ENCODE measurements around the gene PHF21A.
A peak's percentile ranks its signal among the peaks of the same experiment; 100 is the strongest.

PHF21A gene

DNA sequence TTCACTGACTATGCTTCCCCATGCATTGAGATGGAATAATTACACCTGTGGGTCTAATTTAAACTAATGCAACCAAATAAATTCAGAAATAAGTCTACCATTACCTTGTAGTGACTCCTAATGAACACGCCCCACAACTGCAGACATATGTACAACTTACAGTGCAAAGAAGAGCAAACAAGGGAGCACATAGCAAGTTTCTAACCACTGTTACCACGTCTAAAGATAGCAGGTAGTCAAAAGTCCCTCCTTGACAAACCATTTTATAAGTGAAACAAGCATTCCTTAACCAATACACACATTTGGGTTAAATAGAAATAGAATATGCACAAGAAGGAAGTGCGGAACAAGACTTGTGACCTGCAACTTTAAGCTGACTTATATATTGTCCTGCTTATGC is 20.6 kb downstream of the PHF21A start:
- in situ Hi-C loops (cut with MboI; ENCODE audit: low pct_unique_long_range_greater_than_20kb, low sequenced_read_pairs), result no loop called here

DNA sequence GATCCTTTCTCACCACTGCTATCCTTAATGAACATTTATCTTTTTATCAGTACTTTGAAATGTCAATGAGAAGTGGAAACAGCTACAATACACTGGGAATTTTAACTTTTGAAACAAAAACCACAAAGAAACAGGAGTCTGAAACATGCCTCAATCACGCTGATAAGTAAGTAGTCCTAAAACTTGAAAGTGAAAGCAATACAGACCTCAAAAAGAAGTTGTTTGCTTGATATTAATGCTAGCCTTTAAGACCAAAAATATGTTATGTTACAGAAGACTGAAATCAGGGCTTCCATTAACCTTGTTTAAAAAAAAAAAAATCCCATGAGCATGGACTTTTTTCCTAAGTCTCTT is 21.3 kb downstream of the PHF21A start:
- peak; percentile 16 for DNase-seq
- in situ Hi-C loops (cut with MboI; ENCODE audit: low pct_unique_long_range_greater_than_20kb, low sequenced_read_pairs), result no loop called here

More for the DNA sequence above, 20.6 kb downstream of the PHF21A start:
- DNase-seq, result no peak

DNA sequence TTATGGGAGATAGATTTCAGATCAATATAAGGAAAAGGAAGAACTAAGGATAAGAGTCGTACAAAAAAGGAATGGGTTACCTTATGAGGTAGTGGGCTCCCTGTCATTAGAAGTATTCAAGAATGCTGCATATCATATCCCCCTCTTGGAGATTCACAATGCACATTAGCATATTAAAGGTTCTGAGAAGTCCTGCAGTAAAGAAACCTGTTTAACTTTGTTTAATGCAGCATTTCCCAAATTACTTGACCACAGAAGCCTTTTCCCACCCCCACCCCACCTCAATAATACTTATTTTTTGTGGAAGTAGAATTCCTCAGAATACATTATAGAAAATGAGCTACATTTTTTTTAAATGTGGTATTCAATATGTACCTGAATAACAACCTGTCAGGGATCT is 30.9 kb downstream of the PHF21A start:
- no peak for DNase-seq
- in situ Hi-C loops (cut with MboI; ENCODE audit: low pct_unique_long_range_greater_than_20kb, low sequenced_read_pairs), result no loop called here

DNA sequence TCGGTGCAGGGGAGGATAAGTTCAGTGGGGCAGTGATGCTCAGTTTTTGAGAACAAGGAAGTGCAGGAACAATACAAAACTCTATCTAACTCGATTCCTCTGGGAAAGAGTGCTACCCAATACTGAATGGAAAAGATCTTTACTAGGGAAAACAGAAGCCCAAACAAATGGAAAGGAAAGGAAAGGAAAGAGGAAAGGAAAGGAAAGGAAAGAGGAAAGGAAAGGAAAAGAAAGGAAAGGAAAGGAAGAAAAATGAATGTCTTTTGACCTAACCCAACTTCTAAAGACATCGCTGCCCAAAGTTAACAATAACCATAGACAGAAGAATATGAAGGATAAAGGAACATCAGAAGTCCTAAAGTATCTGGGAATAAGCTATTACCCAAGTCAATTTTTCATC is 41.6 kb downstream of the PHF21A start:
- DNase-seq, result no peak
- in situ Hi-C loops (cut with MboI; ENCODE audit: low pct_unique_long_range_greater_than_20kb, low sequenced_read_pairs), result no loop called here

DNA sequence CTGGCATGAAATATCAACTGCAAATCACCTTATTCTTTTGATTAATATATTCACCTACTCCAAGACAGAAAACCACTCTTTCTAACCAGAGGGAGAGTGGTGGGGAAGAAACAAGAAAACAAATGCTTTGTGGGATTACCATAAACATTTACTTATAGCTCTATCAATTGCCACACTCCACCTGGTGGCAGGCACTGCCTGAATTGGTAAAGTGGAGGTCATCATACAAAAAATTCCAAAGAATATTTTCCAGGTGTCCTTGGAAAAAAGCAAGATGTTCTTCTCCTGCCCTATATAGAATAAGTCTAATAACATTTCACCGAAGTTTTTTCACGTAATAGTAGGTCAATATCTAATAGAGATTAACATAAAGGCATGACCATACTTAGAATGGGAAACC is 45.3 kb downstream of the PHF21A start:
- no peak for DNase-seq
- in situ Hi-C loops (cut with MboI; ENCODE audit: low pct_unique_long_range_greater_than_20kb, low sequenced_read_pairs), result no loop called here

DNA sequence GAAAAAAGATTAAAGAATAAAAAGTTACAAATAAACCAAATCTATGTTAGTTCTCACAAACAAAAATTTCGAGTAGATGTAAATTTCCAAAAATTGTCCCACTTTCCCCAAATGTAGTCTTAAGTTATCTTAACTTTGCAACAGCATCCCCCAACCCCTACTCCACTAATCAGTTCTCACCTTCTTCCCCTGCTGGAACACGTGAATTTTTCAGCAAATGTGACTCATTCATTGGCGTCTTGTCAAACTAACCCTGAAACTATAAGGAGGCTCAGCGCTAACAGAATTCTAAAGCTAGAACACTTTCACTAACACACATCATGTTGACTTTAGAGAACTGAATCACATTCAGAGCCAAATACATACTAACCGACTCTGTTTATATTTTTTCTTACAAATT is 46.1 kb downstream of the PHF21A start:
- in situ Hi-C loops (cut with MboI; ENCODE audit: low pct_unique_long_range_greater_than_20kb, low sequenced_read_pairs), result no loop called here
- DNase-seq, result no peak

DNA sequence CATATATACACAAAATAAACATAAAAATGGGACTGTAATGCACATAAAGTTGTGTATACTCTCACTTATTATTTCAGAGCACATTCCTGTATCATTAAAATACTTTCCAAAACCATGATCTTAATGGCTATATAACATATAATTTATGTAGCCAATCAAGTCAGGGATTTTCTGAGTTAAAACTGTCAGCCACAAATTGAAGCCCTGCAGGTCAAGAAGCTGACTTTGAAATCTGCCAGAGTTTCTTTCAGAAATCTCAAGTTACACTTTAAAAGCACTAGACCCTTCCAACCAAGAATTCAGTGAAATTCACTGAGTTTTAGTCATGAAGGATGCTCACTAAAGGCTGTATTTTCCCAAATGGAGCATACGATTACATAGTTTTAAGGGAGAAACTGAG is 47.6 kb downstream of the PHF21A start:
- in situ Hi-C loops (cut with MboI; ENCODE audit: low pct_unique_long_range_greater_than_20kb, low sequenced_read_pairs), result no loop called here
- no peak for DNase-seq

DNA sequence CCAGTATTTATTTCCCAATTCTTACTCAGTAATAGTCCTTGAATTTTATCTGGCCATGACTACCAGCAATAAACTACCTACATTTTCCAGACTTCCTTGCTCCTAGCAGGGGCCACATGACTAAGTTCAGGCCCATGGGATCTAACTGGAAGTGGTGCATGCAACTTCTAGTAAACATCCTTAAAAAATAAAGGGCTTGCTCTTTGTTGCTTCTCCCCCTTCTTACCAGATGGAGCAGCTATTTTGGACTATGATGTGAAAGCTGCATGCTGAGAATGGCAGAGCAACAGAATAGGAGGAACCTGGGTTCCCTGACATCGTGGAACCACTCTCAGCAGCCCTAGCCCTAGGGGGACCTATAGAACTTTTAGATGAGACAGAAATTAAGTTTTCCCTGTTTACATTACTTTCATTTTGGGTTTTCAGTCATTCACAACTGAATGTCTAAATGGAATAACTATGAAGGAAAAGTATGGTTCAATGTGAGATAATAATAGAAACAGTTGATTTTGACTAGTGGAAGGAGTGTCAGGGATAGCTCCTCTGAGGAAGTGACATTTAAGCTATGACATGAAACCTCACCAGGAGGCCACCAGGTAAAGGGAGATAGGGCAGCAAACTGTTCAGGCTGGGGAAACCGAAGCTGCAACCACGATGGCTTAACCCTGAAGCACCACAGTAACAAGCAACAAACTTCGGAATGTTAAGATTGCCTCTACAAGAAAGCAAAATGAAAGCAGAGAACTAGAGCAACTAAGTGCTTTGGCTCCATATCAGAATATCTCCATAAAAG is 48.9 kb downstream of the PHF21A start:
- no peak for DNase-seq
- in situ Hi-C loops (cut with MboI; ENCODE audit: low pct_unique_long_range_greater_than_20kb, low sequenced_read_pairs), result no loop called here

DNA sequence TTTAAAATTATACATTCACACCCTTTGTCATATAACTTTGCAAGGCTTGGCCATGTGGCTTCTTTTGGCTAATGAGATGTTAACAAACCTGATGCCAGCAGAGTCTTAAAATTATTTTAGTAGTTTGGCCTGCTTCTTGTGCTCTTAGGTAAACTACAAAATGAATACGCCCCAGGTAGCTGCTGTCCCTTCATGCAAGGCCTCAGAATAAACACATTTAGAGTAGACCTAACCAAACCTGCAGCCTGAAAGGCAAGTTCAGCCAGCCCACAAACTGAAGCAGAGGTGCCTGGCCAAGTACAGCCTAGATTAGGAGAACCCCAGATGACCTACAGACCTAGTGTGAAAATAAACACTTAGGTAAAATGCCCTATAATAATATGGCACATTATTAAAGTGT is 50.2 kb downstream of the PHF21A start:
- in situ Hi-C loops (cut with MboI; ENCODE audit: low pct_unique_long_range_greater_than_20kb, low sequenced_read_pairs), result no loop called here
- no peak for DNase-seq

DNA sequence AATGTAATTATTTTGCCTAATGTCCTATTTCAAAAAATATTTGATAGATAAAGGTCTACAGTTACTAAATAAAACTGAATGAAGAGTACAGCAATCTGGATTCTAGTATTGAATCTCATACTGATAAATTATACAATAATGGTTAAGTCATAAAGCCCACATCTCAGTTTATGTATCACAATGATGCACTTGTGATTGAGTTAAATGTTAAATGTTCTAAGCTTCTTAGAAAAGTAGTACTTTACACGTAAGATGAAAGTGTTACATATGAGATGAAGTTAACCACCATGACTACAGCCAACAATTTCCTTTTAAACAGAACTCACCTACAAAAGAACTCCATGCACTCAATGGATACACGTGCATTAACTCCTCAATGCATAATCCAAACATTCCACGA is 51.7 kb downstream of the PHF21A start:
- DNase-seq, result no peak
- in situ Hi-C loops (cut with MboI; ENCODE audit: low pct_unique_long_range_greater_than_20kb, low sequenced_read_pairs), result no loop called here

DNA sequence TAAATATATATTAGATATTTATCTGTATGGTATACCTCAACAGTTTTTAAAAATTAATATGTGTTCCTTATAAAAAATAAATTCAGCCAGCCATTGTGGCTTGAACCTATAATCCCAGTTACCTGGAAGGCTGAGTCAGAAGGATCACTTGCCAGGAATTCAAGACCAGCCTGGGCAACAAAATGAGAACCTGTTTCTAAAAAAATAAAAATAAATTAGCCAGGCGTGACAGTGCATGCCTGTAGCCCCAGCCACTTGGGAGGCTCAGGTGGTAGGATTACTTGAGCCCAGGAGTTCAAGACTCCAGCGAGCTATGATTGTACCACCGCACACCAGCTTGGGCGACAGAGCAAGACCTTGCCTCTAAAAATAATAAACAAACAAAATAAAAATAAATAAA is 54.9 kb downstream of the PHF21A start:
- in situ Hi-C loops (cut with MboI; ENCODE audit: low pct_unique_long_range_greater_than_20kb, low sequenced_read_pairs), result no loop called here
- DNase-seq, result no peak

DNA sequence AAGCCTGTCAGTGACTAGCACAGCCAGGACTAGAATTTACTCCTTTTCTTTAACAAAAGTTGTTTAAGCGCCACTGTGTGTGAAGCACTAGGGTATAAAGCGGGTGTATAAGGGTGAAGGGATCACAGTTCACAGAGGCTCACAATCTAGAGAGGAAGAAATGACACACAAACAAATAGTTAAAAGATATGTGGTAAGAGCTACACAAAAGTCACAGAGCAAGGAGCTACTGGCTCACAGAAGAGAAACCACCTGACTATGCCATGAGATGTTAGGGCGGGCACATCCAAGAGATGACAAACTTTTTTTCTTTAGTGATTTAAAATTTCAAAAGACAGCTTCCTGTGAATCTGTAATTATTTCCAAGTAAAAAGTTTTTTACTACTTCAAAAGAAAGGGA is 55.6 kb downstream of the PHF21A start:
- no peak for DNase-seq
- in situ Hi-C loops (cut with MboI; ENCODE audit: low pct_unique_long_range_greater_than_20kb, low sequenced_read_pairs), result no loop called here

DNA sequence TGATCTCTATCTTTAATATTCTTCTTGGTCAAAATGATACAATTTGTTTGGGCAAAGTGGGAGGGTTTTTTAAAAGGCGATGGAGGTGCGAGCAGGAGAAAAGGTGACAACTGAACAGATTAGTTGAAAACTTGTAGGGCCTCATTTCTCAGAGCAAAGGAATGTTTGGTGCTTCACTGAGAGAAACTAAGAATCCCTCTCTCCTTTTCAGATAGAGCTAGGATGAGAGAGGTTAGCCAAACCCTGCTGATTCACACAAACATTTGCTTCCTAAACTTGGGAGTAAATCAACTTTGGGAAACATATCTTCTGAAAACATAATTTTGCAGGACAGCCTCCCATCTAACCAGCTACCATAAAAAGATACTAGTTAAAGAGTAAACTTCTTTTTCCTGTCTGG is 57.0 kb downstream of the PHF21A start:
- DNase-seq, result no peak
- in situ Hi-C loops (cut with MboI; ENCODE audit: low pct_unique_long_range_greater_than_20kb, low sequenced_read_pairs), result no loop called here

DNA sequence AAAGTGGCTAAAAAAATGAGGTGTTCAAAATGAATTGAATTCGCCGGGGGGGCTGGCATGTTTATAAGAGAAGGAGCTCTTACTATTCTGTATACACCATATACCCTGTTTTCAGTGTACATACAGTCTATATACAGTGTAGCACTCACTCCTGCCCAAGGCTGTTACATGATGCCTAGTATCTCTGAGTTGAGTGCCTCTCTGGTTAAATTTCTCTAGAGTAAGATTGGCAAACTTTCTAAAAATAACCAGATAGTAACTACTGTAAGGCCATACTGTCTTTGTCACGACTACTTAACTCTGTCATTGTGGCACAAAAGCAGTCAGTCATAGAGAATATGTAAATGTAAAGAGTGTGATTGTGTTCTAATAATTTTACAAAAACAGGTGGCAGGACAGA is 58.1 kb downstream of the PHF21A start:
- in situ Hi-C loops (cut with MboI; ENCODE audit: low pct_unique_long_range_greater_than_20kb, low sequenced_read_pairs), result no loop called here
- DNase-seq, result no peak

DNA sequence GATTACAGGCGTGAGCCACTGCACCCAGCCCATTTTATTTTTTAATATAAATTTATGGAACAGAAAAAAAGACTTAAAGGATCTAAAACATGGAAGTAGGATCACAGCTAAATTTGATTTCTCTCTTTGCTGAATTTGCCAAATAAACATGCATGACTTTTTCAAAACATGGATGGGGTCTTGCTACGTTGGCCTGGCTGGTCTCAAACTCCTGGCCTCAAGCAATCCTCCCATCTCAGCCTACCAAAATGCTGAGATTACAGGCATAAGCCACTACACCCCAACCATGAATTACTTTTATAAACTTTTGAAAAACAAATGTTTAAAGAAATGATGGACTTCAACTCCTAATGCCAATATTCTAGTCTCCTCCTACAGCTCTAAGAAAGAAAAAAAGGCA is 61.2 kb downstream of the PHF21A start:
- in situ Hi-C loops (cut with MboI; ENCODE audit: low pct_unique_long_range_greater_than_20kb, low sequenced_read_pairs), result no loop called here
- DNase-seq, result no peak

DNA sequence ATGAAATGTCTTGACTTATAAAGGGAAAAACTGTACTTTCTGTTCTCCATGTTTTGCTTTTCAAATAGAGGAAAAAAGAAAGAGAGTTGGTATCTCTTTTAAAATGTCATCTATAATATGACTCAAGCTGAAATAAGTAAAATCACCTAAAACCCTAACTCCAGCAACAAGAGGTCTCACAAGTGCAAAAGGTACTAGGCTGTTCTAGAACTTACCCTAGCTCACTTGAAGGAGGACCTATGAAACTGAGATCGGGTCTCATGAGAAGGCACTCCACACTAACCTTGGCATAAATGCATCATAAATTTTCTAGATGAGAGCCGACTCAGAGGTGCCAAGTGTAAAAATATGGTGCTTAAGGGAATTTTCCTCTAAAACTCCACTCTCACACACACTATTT is 63.8 kb downstream of the PHF21A start:
- no peak for DNase-seq
- in situ Hi-C loops (cut with MboI; ENCODE audit: low pct_unique_long_range_greater_than_20kb, low sequenced_read_pairs), result no loop called here

DNA sequence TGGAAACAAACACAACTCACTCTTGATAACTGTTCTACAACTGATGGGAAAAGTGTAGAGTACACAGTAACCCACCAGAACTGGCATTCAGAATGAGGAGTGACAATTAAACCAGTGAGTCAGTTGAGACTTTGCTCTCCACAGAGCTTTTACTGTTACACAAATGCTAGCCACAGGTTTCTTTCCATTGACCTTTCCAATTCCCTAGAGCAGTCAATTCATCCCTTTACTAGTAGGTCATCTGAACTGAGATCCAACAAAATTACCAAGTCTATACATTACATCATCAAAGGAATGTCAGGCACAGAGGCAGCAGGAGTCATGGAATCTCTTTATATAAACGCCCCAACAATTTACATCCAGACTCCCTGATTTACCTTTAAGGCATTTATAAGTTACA is 65.9 kb downstream of the PHF21A start:
- DNase-seq, result no peak

DNA sequence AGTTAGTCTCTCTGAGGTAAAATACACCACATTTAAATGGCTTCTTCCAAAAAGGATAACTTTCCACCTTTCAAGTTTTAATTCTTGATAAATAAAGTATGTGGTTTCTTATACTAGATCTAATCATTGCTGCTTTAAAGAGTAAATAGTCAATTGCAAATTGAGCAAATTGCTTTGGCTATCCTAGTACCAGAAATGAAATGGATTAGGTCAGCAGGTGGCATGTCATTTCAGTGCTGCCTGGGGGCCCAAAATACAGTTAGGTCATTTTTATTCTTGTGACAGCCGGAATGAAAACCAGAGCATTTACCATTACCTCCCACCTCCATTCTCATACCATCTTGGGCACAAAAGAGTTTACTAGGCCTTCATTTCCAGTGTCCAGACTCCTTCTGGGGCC is 70.2 kb downstream of the PHF21A start:
- in situ Hi-C loops (cut with MboI; ENCODE audit: low pct_unique_long_range_greater_than_20kb, low sequenced_read_pairs), result no loop called here
- DNase-seq, result no peak

More for the DNA sequence above, 65.9 kb downstream of the PHF21A start:
- in situ Hi-C loops (cut with MboI; ENCODE audit: low pct_unique_long_range_greater_than_20kb, low sequenced_read_pairs), result no loop called here

DNA sequence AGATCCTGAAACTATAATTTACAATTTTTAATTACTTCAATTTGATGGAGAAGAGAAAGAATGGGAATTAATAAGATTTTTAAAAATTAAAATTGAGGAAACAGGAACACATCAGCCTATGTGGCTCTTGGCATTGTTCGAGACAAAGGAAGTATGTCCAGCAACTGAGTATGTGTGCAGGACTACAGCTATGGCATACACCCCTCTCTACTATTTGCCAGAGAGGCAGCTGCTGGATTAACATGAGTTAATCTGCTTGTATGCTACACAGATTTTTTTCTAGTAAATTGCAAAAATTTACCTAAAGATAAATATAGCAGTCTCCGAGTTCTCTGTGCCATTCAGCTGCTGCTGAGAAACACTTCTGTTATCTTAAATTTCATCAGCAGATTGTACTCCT is 70.6 kb downstream of the PHF21A start:
- no peak for DNase-seq
- in situ Hi-C loops (cut with MboI; ENCODE audit: low pct_unique_long_range_greater_than_20kb, low sequenced_read_pairs), result no loop called here

DNA sequence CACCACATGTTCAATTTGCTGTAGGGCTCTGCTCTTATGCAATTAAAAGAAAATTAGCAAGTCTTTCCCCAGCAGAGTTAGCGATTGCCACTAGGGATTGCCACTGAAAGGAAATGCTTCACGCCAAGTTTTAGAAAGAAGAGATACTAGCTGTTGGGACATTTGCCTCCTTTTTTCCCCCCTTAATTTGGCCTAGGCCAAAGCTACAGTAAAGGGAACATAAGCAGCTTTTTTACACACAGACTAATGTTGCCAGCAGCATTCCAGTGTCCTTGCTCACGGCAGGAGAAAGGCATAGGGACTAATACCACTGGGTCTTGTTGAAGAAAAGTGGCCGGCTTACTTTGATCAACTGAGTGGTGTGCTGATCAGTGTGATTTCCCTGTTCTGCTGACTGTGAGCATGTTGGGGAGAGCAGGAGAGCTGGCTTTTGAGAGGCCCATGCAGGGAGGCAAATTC is 71.2 kb downstream of the PHF21A start:
- in situ Hi-C loops (cut with MboI; ENCODE audit: low pct_unique_long_range_greater_than_20kb, low sequenced_read_pairs), result no loop called here
- no peak for DNase-seq

DNA sequence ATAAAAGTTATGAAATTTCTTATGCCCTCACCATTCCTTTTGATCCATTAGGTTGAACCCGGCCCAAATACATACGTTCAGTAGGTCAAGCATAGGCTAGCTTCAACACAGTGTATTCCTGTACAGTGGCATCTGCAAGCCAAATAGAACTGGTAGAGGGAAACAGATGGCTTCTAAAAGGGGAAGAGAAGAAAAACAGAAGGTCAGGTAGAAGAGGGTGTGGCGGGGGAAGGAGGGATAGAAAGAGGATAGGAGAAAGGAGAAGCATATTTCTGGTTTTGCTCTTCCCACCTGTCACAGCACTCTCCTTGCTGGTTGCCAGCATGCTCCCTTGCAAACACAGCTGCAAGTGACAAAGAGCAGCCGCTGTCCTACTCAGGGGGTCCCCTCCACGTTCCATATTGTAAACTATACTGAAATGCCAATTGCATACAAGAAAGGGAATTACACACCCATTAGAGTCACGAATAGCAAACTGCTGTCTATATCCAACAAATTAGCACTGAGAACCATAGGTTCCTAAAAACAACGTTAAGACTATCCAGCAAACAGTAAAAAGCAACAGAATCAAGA is 71.8 kb downstream of the PHF21A start:
- peak; percentile 69 for DNase-seq
- in situ Hi-C loops (cut with MboI; ENCODE audit: low pct_unique_long_range_greater_than_20kb, low sequenced_read_pairs), result no loop called here
